Measurements from ENCODE around the gene DHRSX. TPM values are rescaled to one million over a fixed set of nuclear protein-coding genes. Genes with fewer than 3 reads are reported as not detected.
"Not testable (repeated sequence)": the region's sequence is repeated elsewhere in the genome, so short reads cannot be mapped to it uniquely, and the experiment has no call there.

DHRSX gene
- total and polyA plus RNA-seq, 2 donors from 2014 or later, result 26.4 to 30.0 TPM

DNA sequence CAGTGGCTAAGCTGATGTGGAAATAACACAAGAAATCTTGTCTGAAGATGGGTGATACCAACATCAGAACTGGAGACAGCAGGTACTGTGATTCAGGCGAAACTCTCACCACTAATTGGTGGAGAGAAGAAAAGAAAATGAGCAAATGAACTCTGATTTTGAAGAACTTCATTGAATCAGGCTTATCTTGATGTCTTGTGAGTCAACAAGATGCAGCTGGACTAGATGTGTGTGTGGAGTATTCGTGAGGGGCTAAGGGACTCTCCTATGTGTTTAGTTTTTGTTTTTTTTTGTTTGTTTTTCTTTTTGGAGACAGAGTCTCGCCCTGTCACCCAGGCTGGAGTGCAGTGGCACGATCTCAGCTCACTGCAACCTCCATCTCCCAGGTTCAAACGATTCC, 131.6 kb downstream of the DHRSX start:
- Histone ChIP-seq H3K36me3 (ENCODE audit: control insufficient read depth in 2 of 3, insufficient read depth in 3 of 3, low read length in 3 of 3) (no peaks in the 10 kb centered on the region), H3K27me3 (ENCODE audit: control insufficient read depth, insufficient read depth, low read length) (no peaks in the 10 kb centered on the region), H3K4me3 (ENCODE audit: low read length in 3 of 3) (no peak overlapping the region), H3K9me3 (ENCODE audit: control insufficient read depth in 2 of 3, insufficient read depth in 1 of 3, low read length in 3 of 3) (no peaks in the 10 kb centered on the region), H3K4me1 (ENCODE audit: control insufficient read depth in 2 of 3, insufficient read depth in 2 of 3, low read depth in 1 of 3, low read length in 3 of 3) (no peaks in the 10 kb centered on the region), H3K27ac (ENCODE audit: low read depth in 2 of 2, low read length in 2 of 2) (no peak overlapping the region), H3K9ac (ENCODE audit: low read length in 3 of 3) (no peak overlapping the region)
- FAIRE-seq (no peak), DNase-seq (no peak)
- TF ChIP-seq, protein P1, sequence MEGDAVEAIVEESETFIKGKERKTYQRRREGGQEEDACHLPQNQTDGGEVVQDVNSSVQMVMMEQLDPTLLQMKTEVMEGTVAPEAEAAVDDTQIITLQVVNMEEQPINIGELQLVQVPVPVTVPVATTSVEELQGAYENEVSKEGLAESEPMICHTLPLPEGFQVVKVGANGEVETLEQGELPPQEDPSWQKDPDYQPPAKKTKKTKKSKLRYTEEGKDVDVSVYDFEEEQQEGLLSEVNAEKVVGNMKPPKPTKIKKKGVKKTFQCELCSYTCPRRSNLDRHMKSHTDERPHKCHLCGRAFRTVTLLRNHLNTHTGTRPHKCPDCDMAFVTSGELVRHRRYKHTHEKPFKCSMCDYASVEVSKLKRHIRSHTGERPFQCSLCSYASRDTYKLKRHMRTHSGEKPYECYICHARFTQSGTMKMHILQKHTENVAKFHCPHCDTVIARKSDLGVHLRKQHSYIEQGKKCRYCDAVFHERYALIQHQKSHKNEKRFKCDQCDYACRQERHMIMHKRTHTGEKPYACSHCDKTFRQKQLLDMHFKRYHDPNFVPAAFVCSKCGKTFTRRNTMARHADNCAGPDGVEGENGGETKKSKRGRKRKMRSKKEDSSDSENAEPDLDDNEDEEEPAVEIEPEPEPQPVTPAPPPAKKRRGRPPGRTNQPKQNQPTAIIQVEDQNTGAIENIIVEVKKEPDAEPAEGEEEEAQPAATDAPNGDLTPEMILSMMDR (IDR thresholded peaks at IDR 0.05; ENCODE audit: borderline replicate concordance, extremely low read depth, insufficient read depth), result no peak
- intact Hi-C loops (cut with DNase I), result no loop called here

DNA sequence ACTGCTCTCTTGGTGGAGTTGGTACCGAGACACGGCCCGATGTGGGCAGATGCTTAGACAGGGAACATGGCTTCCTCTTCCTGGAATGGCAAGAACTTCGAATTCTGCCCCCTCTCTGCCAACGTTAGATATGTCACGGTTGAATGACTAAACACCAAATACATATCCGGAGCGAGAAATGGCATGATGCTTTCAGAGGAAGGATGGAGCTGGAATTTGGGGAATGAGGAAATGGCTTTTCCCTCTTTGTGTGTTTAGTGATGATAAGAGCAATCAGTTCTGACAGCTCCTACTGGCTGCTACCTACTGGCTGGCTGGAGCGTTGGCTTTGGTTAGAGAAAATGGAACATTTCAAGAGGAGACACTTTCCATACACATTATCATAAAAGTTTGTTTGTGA, 140.0 kb downstream of the DHRSX start:
- DNase-seq (no peak), FAIRE-seq (no peak)
- TF ChIP-seq, protein P1 (IDR thresholded peaks at IDR 0.05; ENCODE audit: borderline replicate concordance, extremely low read depth, insufficient read depth), result no peak
- Histone ChIP-seq H3K36me3 (ENCODE audit: control insufficient read depth in 2 of 3, insufficient read depth in 3 of 3, low read length in 3 of 3) (no peaks in the 10 kb centered on the region), H3K9me3 (ENCODE audit: control insufficient read depth in 2 of 3, insufficient read depth in 1 of 3, low read length in 3 of 3) (no peaks in the 10 kb centered on the region), H3K27ac (ENCODE audit: low read depth in 2 of 2, low read length in 2 of 2) (no peak overlapping the region), H3K4me3 (ENCODE audit: low read length in 3 of 3) (no peak overlapping the region), H3K4me1 (ENCODE audit: control insufficient read depth in 2 of 3, insufficient read depth in 2 of 3, low read depth in 1 of 3, low read length in 3 of 3) (no peaks in the 10 kb centered on the region), H3K9ac (ENCODE audit: low read length in 3 of 3) (no peak overlapping the region), H3K27me3 (ENCODE audit: control insufficient read depth, insufficient read depth, low read length) (no peaks in the 10 kb centered on the region)
- intact Hi-C loops (cut with DNase I), result no loop called here

DNA sequence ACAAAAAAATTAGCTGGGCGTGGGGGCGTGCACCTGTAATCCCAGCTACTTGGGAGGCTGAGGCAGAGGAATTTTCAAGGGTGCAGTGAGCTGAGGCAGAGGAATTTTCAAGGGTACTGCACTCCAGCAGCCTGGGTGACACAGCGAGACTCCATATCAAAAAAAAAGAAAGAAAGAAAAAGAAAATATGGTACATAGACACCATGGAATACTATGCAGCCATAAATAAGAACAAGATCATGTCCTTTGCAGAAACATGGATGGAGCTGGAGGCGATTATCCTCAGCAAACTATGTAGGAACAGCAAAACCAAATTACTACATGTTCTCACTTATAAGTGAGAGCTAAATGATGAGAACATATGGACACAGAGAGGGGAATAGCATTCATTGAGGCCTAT, 141.3 kb downstream of the DHRSX start:
- intact Hi-C loops (cut with DNase I); DNase-seq; H3K27ac ChIP-seq (ENCODE audit: low read depth in 2 of 2, low read length in 2 of 2); H3K9ac ChIP-seq (ENCODE audit: low read length in 3 of 3); H3K4me3 ChIP-seq (ENCODE audit: low read length in 3 of 3); FAIRE-seq; H3K27me3 ChIP-seq (ENCODE audit: control insufficient read depth, insufficient read depth, low read length); H3K4me1 ChIP-seq (ENCODE audit: control insufficient read depth in 2 of 3, insufficient read depth in 2 of 3, low read depth in 1 of 3, low read length in 3 of 3); H3K9me3 ChIP-seq (ENCODE audit: control insufficient read depth in 2 of 3, insufficient read depth in 1 of 3, low read length in 3 of 3); H3K36me3 ChIP-seq (ENCODE audit: control insufficient read depth in 2 of 3, insufficient read depth in 3 of 3, low read length in 3 of 3): not testable (repeated sequence)

DNA sequence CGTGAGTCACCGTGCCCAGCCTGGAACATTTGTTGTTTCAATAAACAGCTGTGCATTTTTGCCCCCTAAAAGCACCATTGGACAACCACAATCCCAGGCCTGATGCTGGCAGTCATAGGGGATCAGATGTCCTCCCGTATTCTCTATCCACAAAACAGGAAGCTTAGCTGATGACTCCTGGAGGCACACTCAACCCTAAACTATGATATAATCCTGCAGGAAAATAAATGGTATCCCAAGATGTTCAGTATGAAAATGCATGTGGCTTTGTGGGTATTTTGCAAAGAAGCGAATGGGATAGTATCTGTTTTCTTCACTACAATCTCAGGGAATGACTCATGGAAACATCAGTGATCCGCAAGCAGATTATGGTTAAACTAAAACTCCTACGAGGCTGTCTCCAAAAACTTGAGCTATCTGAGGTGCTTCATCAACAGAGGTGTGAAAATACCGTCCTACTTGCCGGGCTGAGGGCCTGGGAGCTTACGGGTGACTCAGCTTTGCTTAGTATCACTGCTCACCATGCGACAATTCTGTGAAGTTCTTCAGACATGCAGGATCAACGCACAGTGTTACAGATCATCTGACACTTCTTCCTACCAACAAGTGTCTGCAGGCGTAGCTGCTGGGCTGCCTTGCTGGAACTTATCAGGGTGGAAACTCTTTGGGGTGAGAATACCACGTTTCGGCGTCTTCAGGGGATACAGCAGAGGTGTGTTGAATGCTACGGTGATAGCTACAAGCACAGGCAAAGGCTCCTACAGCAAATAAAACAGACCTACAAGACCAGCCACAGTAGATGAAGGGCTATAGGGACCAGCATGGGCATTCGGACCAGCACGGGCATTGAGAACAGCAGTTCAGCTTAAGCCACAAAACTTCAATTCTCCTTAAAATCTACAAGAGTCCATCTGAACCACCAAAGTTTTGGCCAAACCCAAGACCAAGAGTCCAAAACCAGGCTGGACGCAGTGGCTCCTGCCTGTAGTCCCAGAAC, 148.5 kb downstream of the DHRSX start:
- Histone ChIP-seq H3K9me3 (ENCODE audit: control insufficient read depth in 2 of 3, insufficient read depth in 1 of 3, low read length in 3 of 3) (no peaks in the 10 kb centered on the region), H3K27me3 (ENCODE audit: control insufficient read depth, insufficient read depth, low read length) (no peaks in the 10 kb centered on the region), H3K27ac (ENCODE audit: low read depth in 2 of 2, low read length in 2 of 2) (no peak overlapping the region), H3K9ac (ENCODE audit: low read length in 3 of 3) (no peak overlapping the region), H3K4me3 (ENCODE audit: low read length in 3 of 3) (no peak overlapping the region), H3K36me3 (ENCODE audit: control insufficient read depth in 2 of 3, insufficient read depth in 3 of 3, low read length in 3 of 3) (no peaks in the 10 kb centered on the region), H3K4me1 (ENCODE audit: control insufficient read depth in 2 of 3, insufficient read depth in 2 of 3, low read depth in 1 of 3, low read length in 3 of 3) (no peaks in the 10 kb centered on the region)
- TF ChIP-seq, protein P1 (IDR thresholded peaks at IDR 0.05; ENCODE audit: borderline replicate concordance, extremely low read depth, insufficient read depth), result no peak
- no peak for DNase-seq
- intact Hi-C loops (cut with DNase I), result no loop called here
- no peak for FAIRE-seq
